ENCODE results near the gene LENG8. TPM values are rescaled to one million over a fixed set of nuclear protein-coding genes. Genes with fewer than 3 reads are reported as not detected.

Gene LENG8
- total and polyA plus RNA-seq, 2 of the 8 experiments (the other 6 are each of a cell fraction or from before 2014, with no cell fraction given) = 62.2 to 108 TPM

- H3K23ac ChIP-seq (ENCODE audit: insufficient read length) = no peak overlapping the region
- H2BK20ac ChIP-seq (ENCODE audit: low read length) = no peak overlapping the region
- H3K9me3 ChIP-seq (ENCODE audit: insufficient read depth in 2 of 2, low read depth in 1 of 2, low read length in 1 of 2) = peaks cover 0 to 6% of the 10 kb centered on the region in 2 experiments; a peak in 1 of 4 replicates
- peaks cover 14% of the 10 kb centered on the region; the same call in 1 of the 2 replicates for H3K79me1 ChIP-seq (ENCODE audit: low read depth, low read length)
- H3K36me3 ChIP-seq (ENCODE audit: control insufficient read depth in 2 of 4, insufficient read depth in 4 of 4, low read length in 3 of 4) = peaks cover 0 to 11% (median 0%) of the 10 kb centered on the region in 4 experiments; a peak in 4 of 8 replicates
- WGBS, 2 experiments (ENCODE audit: extremely low coverage in 1 of 2, insufficient coverage in 1 of 2, insufficient read length in 1 of 2, insufficient replicate concordance in 2 of 2, low coverage in 1 of 2, low lambda C conversion rate in 2 of 2, missing lambda C conversion rate in 1 of 2) = 8% methylated on average over 19 of the region's 28 CpGs; no CpG with 5 or more reads in 1 of the 2 experiments
- no peak overlapping the region for H2AK5ac ChIP-seq (ENCODE audit: low read depth, low read length)
- peaks cover 7 to 8% of the 10 kb centered on the region in 2 experiments; a peak in 2 of 4 replicates for H3K79me2 ChIP-seq (ENCODE audit: control insufficient read depth in 1 of 2, insufficient read depth in 2 of 2, low read length in 2 of 2)
- no peak overlapping the region for H4K8ac ChIP-seq (ENCODE audit: extremely low read depth, insufficient read depth, low read length)
- H4K20me1 ChIP-seq (replicated peaks in 1 of 2; ENCODE audit: control insufficient read depth in 1 of 2, insufficient read depth in 2 of 2, low read length in 2 of 2) = peaks cover 0 to 7% of the 10 kb centered on the region in 2 experiments
- H3K4ac ChIP-seq (replicated peaks; ENCODE audit: insufficient read length, low read depth, low read length) = no peak overlapping the region
- H3K27ac ChIP-seq (ENCODE audit: low read depth, low read length) = no peak overlapping the region
- H2BK15ac ChIP-seq (ENCODE audit: low read length) = no peak overlapping the region
- H2BK120ac ChIP-seq (replicated peaks; ENCODE audit: low read depth, low read length) = no peak overlapping the region
- H3K4me1 ChIP-seq (replicated peaks in 1 of 4; ENCODE audit: control insufficient read depth in 3 of 4, insufficient read depth in 4 of 4, low read length in 3 of 4) = peaks cover 8 to 36% (median 25%) of the 10 kb centered on the region in 4 experiments
- no peak overlapping the region; the same call in 1 of the 2 replicates for H2BK5ac ChIP-seq (ENCODE audit: low read depth, low read length)
- H2BK12ac ChIP-seq (ENCODE audit: low read depth, low read length) = 0 out of 2 replicates have a peak overlapping the region, but pooled peaks have one; percentile 97
- H3K56ac ChIP-seq (replicated peaks; ENCODE audit: insufficient read length, low read depth, low read length) = no peak overlapping the region
- peak overlapping the region in 3 of 4 experiments; percentile 30 to 55 (median 46); a peak in 4 of 7 replicates for H3K9ac ChIP-seq (replicated peaks in 1 of 4; ENCODE audit: extremely low read depth in 1 of 4, low read depth in 3 of 4, low read length in 3 of 4)
- CTCF ChIA-PET (ENCODE audit: partially characterized antibody) = interaction anchor here (0.8 to 2.7 kb wide), 17 partner anchors 12 to 150 kb away, joined by 3 to 39 read pairs (median 4); partner anchors contain the start of gene LENG8
- H3K4me3 ChIP-seq (ENCODE audit: extremely low read depth in 1 of 4, insufficient read depth in 2 of 4, low read depth in 3 of 4, low read length in 4 of 4) = peak overlapping the region; percentile 52 to 98 (median 76)
- peak overlapping the region; percentile 83 to 92 for H3K4me2 ChIP-seq (ENCODE audit: insufficient read depth in 1 of 2, low read depth in 2 of 2, low read length in 2 of 2)
- POLR2A ChIA-PET (ENCODE audit: partially characterized antibody) = interaction anchor here (0.7 to 2.4 kb wide), 16 partner anchors 9 to 243 kb away, joined by 3 to 13 read pairs (median 4); partner anchors contain the start of genes LENG9, RPS9 and TMC4
- no peak overlapping the region for H4K91ac ChIP-seq (replicated peaks; ENCODE audit: insufficient read length, low read length)
- no peak overlapping the region for H4K5ac ChIP-seq (ENCODE audit: insufficient read length, low read depth, low read length)
- DNase-seq (ENCODE audit: low read depth in 1 of 2, low spot score in 2 of 2) (peak in 1 of 2 experiments; percentile 60), FAIRE-seq (no peak)
- H2AFZ ChIP-seq (ENCODE audit: low read length) = no peak overlapping the region
- peaks cover 26% of the 10 kb centered on the region for H3K23me2 ChIP-seq (ENCODE audit: low read depth, low read length)
- H3K18ac ChIP-seq (ENCODE audit: extremely low read depth, low read length) = no peak overlapping the region
- H3K27me3 ChIP-seq (replicated peaks in 1 of 4; ENCODE audit: control insufficient read depth in 3 of 4, extremely low read depth in 1 of 4, insufficient read depth in 3 of 4, low read length in 3 of 4) = peaks cover 6 to 25% (median 21%) of the 10 kb centered on the region in 4 experiments
- no peak overlapping the region for H3K14ac ChIP-seq (ENCODE audit: insufficient read length)
- TF ChIP-seq MAFK (IDR thresholded peaks at IDR 0.05; ENCODE audit: low read depth, low read length) (no peak), ATF2 (IDR thresholded peaks at IDR 0.05; ENCODE audit: low read length) (no peak), CBX8 (IDR thresholded peaks at IDR 0.05; ENCODE audit: borderline replicate concordance, low read depth, low read length) (no peak), CBX5 (IDR thresholded peaks at IDR 0.05; ENCODE audit: low read depth, low read length) (no peak), RNF2 (IDR thresholded peaks at IDR 0.05; ENCODE audit: borderline replicate concordance, low read depth, low read length, missing control alignments, poor library complexity, severe bottlenecking) (no peak), POLR2AphosphoS5 (IDR thresholded peaks at IDR 0.05; ENCODE audit: low read depth, low read length) (no peak), JUN (IDR thresholded peaks at IDR 0.05; ENCODE audit: low read depth, low read length) (no peak), KDM5A (IDR thresholded peaks at IDR 0.05; ENCODE audit: low read length) (no peak), EZH2 (IDR thresholded peaks at IDR 0.05; ENCODE audit: low read depth, low read length, severe bottlenecking) (no peak)
Measured at GRCh38 chr19:54415901-54416673, 32.9 kb upstream of the LENG8 start.

Data from H1 (cell line).